NCI-H82 treated with DMSO at 0.1 percent for 48 hours (cell line): ENCODE results near the gene CCDC93.

Experiments used
- DNase-seq: peaks from one replicate; lab custom pipeline; 2025; ENCODE audit not compliant: unreplicated experiment; lab: John Stamatoyannopoulos, UW

CCDC93 gene

GRCh38 chr2:117994729-117995128 is 19.1 kb downstream of the CCDC93 start:
- DNase-seq, result no peak

GRCh38 chr2:117989854-117990438 is 23.9 kb downstream of the CCDC93 start:
- DNase-seq, result no peak

GRCh38 chr2:117987121-117987520 is 26.7 kb downstream of the CCDC93 start:
- DNase-seq, result no peak

GRCh38 chr2:117985092-117985491 is 28.8 kb downstream of the CCDC93 start:
- no peak for DNase-seq

GRCh38 chr2:117984208-117984607 is 29.7 kb downstream of the CCDC93 start:
- DNase-seq, result no peak

- no peak for DNase-seq
Measured at GRCh38 chr2:117983040-117983439, 30.8 kb downstream of the CCDC93 start.

- DNase-seq, result no peak
Measured at GRCh38 chr2:117982376-117983033, 31.4 kb downstream of the CCDC93 start.

GRCh38 chr2:117981810-117982209 is 32.1 kb downstream of the CCDC93 start:
- DNase-seq, result no peak

GRCh38 chr2:117980783-117981676 is 32.8 kb downstream of the CCDC93 start:
- no peak for DNase-seq

- DNase-seq, result peak; percentile 49
Measured at GRCh38 chr2:117979911-117980701, 33.8 kb downstream of the CCDC93 start.

GRCh38 chr2:117977696-117978095 is 36.2 kb downstream of the CCDC93 start:
- no peak for DNase-seq

- no peak for DNase-seq
Measured at GRCh38 chr2:117976581-117976980, 37.3 kb downstream of the CCDC93 start.

GRCh38 chr2:117973498-117974082 is 40.3 kb downstream of the CCDC93 start:
- no peak for DNase-seq

- DNase-seq, result no peak
Measured at GRCh38 chr2:117972476-117973123, 41.3 kb downstream of the CCDC93 start.

- no peak for DNase-seq
Measured at GRCh38 chr2:117968722-117969121, 45.1 kb downstream of the CCDC93 start.

GRCh38 chr2:117967977-117968718 is 45.7 kb downstream of the CCDC93 start:
- no peak for DNase-seq

- DNase-seq, result no peak
Measured at GRCh38 chr2:117963446-117963845, 50.4 kb downstream of the CCDC93 start.

- no peak for DNase-seq
Measured at GRCh38 chr2:117961201-117961600, 52.7 kb downstream of the CCDC93 start.

GRCh38 chr2:117960231-117960630 is 53.6 kb downstream of the CCDC93 start:
- DNase-seq, result no peak

- DNase-seq, result no peak
Measured at GRCh38 chr2:117958186-117958585, 55.7 kb downstream of the CCDC93 start.
